ENCODE measurements around the gene VHLL. TPM values are rescaled to one million over a fixed set of nuclear protein-coding genes. Genes with fewer than 3 reads are reported as not detected.

The VHLL gene
- total RNA-seq, 5 donors from 2014 or later (not counting 1 experiment from before 2014, with no cell fraction given), result 0.39 to 0.88 TPM; not detected in 3

DNA sequence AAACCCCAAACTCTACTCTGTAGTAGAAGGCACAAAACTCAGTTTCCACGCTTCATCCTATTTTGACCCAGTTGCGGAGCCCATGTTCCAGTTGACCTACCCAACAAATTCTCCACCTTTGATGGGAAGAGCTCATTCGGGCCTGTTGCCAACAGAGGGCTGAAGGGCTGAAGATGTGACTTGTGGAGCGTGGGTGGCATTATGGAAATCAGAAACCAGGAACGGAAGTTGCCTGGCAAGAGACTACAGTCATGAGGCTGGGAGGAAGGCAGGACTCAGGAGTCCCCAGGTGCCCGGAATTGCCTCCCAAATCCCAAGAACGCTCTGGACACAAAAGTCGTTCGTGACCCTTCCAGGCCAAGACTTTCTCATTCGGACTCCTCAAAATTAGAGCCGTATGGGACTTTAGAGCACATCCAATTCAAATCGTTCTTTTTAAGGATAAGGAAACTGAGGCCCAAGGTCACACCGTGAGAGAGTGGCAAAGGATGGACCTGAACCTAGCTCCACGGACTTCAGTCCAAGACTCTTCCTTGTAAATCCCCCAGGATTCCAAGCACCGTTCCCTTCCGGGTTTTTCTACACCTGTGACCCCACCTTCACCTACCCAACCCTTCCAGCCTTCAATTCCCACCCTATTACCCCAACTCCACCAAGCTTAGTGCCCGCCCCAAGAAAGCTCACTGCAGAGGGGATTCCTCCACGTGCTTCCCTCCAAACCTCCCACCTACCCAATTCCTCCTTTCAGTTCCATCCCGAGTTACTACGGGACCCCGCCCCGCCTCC is 17.2 kb downstream of the VHLL start:
- ATAC-seq (replicated peaks in 1 of 4), result no peak
- Histone ChIP-seq H3K4me3 (ENCODE audit: control insufficient read depth in 1 of 2, extremely low read depth in 1 of 2, low read length in 1 of 2) (peak overlapping the region; percentile 57 to 79), H3K9me3 (no peaks in the 10 kb centered on the region), H3K27ac (ENCODE audit: low read length) (peak overlapping the region; percentile 74), H3K27me3 (replicated peaks in 1 of 2; ENCODE audit: control insufficient read depth in 2 of 2, extremely low read depth in 1 of 2, insufficient read depth in 2 of 2, low read length in 1 of 2) (no peaks in the 10 kb centered on the region), H3K4me1 (ENCODE audit: control insufficient read depth in 1 of 2, extremely low read depth in 1 of 2, insufficient read depth in 2 of 2, low read length in 2 of 2) (peaks cover 12 to 27% of the 10 kb centered on the region in 2 experiments), H3K36me3 (ENCODE audit: control insufficient read depth in 2 of 2, extremely low read depth in 1 of 2, insufficient read depth in 1 of 2, low read length in 1 of 2) (peaks cover 13 to 22% of the 10 kb centered on the region in 2 donors)
- Mint-ChIP-seq H3K36me3 (peaks cover 17% of the 10 kb centered on the region), H3K27me3 (no peaks in the 10 kb centered on the region), H3K9me3 (no peaks in the 10 kb centered on the region), H3K27ac (peak overlapping the region; percentile 83 to 95), H3K4me3 (peak overlapping the region; percentile 89 to 97 (median 97)), H3K4me1 (peaks cover 39 to 44% (median 42%) of the 10 kb centered on the region in 3 donors)
- ChIA-PET CTCF (interaction anchor here (0.5 to 2.0 kb wide), 8 partner anchors 56 to 815 kb away, joined by 3 to 9 read pairs (median 3); partner anchors contain the start of gene SLC25A44 (in 1 of the 2)), POLR2A (interaction anchor here (1.0 kb wide), 3 partner anchors 9 to 88 kb away, joined by 3 to 6 read pairs (median 3); partner anchors contain the start of genes PMF1 (in 1 of the 2) and SLC25A44 (in 1 of the 2))
- peak in 1 of 35 experiments; percentile 29 for DNase-seq
- 8% methylated on average over 18 of the region's 22 CpGs for WGBS (ENCODE audit: insufficient coverage)

DNA sequence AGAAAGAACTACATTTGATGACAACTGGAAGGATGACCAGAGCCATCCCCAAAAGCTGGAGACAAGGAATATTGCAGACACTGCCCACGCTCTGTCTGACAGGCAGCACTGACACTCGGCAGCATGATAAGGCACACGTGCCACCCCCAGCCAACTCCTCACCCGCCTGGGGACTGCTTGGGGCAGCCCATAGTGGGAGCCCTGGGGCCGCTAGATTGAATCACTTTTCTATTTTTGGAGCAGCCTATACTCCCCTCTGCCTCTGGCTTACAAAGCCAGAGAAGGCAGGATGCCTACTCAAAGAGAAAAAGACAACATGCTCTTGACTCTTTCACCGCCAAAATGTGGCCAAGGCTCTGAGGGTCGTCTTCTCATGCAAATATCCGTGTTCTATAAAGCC is 17.8 kb downstream of the VHLL start:
- Mint-ChIP-seq H3K27me3 (no peaks in the 10 kb centered on the region), H3K36me3 (peaks cover 23% of the 10 kb centered on the region), H3K4me1 (peaks cover 39 to 44% (median 42%) of the 10 kb centered on the region in 3 donors), H3K27ac (peak overlapping the region; percentile 71 to 95), H3K4me3 (peak overlapping the region; percentile 89 to 97 (median 97)), H3K9me3 (no peaks in the 10 kb centered on the region)
- peak overlapping the region; percentile 17 for H3K27ac ChIP-seq (ENCODE audit: low read length)
- H3K36me3 ChIP-seq (ENCODE audit: control insufficient read depth in 2 of 2, extremely low read depth in 1 of 2, insufficient read depth in 1 of 2, low read length in 1 of 2), result peaks cover 13 to 28% of the 10 kb centered on the region in 2 donors
- POLR2A ChIA-PET, result interaction anchor here in 1 of 2 donors (0.6 kb wide), 1 partner anchor 10 kb away, joined by 5 read pairs; no protein-coding TSS in a partner anchor
- DNase-seq, result peak in 15 of 35 experiments; percentile 5 to 33 (median 14)
- peaks cover 12 to 27% of the 10 kb centered on the region in 2 experiments for H3K4me1 ChIP-seq (ENCODE audit: control insufficient read depth in 1 of 2, extremely low read depth in 1 of 2, insufficient read depth in 2 of 2, low read length in 2 of 2)
- H3K9me3 ChIP-seq, result no peaks in the 10 kb centered on the region
- 21% methylated on average over 6 of the region's 8 CpGs for WGBS (ENCODE audit: insufficient coverage)
- ATAC-seq (replicated peaks in 1 of 4), result no peak
- H3K27me3 ChIP-seq (replicated peaks in 1 of 2; ENCODE audit: control insufficient read depth in 2 of 2, extremely low read depth in 1 of 2, insufficient read depth in 2 of 2, low read length in 1 of 2), result no peaks in the 10 kb centered on the region
- CTCF ChIA-PET, result interaction anchor here (0.5 to 0.7 kb wide), 3 partner anchors 19 to 105 kb away, joined by 3 read pairs; no protein-coding TSS in a partner anchor
- peak overlapping the region in 1 of 2 donors; percentile 57 for H3K4me3 ChIP-seq (ENCODE audit: control insufficient read depth in 1 of 2, extremely low read depth in 1 of 2, low read length in 1 of 2)

DNA sequence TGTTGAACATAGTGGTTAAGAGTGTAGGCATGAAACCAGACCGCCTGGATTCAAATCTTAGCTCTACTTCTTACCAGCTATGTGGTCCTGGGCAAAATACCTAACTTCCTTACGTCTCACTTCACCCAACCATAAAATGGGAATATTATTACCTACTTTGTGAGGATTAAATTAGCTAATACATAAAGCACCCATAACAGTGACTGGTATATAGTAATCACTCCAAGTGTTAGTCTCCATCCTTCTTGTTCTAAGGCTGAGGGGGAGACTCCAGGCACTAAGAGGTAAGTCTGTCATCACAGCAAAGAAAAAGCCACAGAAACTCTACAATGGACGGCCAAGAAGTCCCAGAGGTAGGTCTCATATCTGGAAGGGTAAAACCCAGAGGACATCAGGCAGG is 19.3 kb downstream of the VHLL start:
- no peak overlapping the region for H3K4me3 ChIP-seq (ENCODE audit: control insufficient read depth in 1 of 2, extremely low read depth in 1 of 2, low read length in 1 of 2)
- peaks cover 2 to 41% of the 10 kb centered on the region in 2 donors for H3K36me3 ChIP-seq (ENCODE audit: control insufficient read depth in 2 of 2, extremely low read depth in 1 of 2, insufficient read depth in 1 of 2, low read length in 1 of 2)
- POLR2A ChIA-PET, result interaction anchor here (0.6 kb wide), 3 partner anchors 40 to 461 kb away, joined by 3 read pairs; partner anchors contain the start of gene MRPL24 (in 1 of the 2)
- no peak for ATAC-seq (replicated peaks in 1 of 4)
- no peaks in the 10 kb centered on the region for H3K27me3 ChIP-seq (replicated peaks in 1 of 2; ENCODE audit: control insufficient read depth in 2 of 2, extremely low read depth in 1 of 2, insufficient read depth in 2 of 2, low read length in 1 of 2)
- CTCF ChIA-PET, result no interaction called here
- no peak overlapping the region for H3K27ac ChIP-seq (ENCODE audit: low read length)
- DNase-seq, result no peak
- WGBS (ENCODE audit: insufficient coverage), result no CpG with 5 or more reads among the region's 3 CpGs
- Mint-ChIP-seq H3K4me3 (peak overlapping the region in 1 of 3 donors; percentile 4), H3K27ac (no peak overlapping the region), H3K27me3 (no peaks in the 10 kb centered on the region), H3K36me3 (peaks cover 29% of the 10 kb centered on the region), H3K4me1 (peaks cover 39 to 44% (median 41%) of the 10 kb centered on the region in 3 donors), H3K9me3 (no peaks in the 10 kb centered on the region)
- no peaks in the 10 kb centered on the region for H3K9me3 ChIP-seq
- peaks cover 12 to 27% of the 10 kb centered on the region in 2 experiments for H3K4me1 ChIP-seq (ENCODE audit: control insufficient read depth in 1 of 2, extremely low read depth in 1 of 2, insufficient read depth in 2 of 2, low read length in 2 of 2)

DNA sequence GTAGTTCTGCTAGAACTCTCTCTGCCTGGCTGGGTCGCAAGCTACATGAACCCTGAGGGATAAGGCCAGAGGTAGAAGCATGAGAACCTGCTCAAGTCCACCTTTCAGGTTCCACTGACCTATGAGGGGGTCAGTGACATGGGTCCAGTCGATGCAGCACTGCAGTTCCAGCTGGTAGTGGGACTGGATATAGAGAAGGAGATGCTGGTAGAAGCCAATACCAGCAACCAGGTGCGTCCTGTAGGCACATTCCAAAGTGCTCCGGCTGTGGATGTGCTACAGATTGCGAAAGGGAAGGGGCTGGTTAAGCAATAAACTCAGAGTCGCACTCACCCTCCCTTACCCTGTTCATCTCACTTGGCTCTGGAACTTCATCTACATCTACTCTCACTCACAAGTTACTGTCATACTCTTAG is 22.1 kb downstream of the VHLL start:
- Histone ChIP-seq H3K9me3 (no peaks in the 10 kb centered on the region), H3K36me3 (ENCODE audit: control insufficient read depth in 2 of 2, extremely low read depth in 1 of 2, insufficient read depth in 1 of 2, low read length in 1 of 2) (peaks cover 4 to 68% of the 10 kb centered on the region in 2 donors), H3K27me3 (replicated peaks in 1 of 2; ENCODE audit: control insufficient read depth in 2 of 2, extremely low read depth in 1 of 2, insufficient read depth in 2 of 2, low read length in 1 of 2) (no peaks in the 10 kb centered on the region), H3K4me3 (ENCODE audit: control insufficient read depth in 1 of 2, extremely low read depth in 1 of 2, low read length in 1 of 2) (no peak overlapping the region), H3K27ac (ENCODE audit: low read length) (no peak overlapping the region), H3K4me1 (ENCODE audit: control insufficient read depth in 1 of 2, extremely low read depth in 1 of 2, insufficient read depth in 2 of 2, low read length in 2 of 2) (peaks cover 5 to 11% of the 10 kb centered on the region in 2 experiments)
- Mint-ChIP-seq H3K36me3 (peaks cover 51% of the 10 kb centered on the region), H3K27ac (no peak overlapping the region), H3K27me3 (no peaks in the 10 kb centered on the region), H3K4me3 (no peak overlapping the region), H3K4me1 (peaks cover 18 to 21% (median 19%) of the 10 kb centered on the region in 3 donors), H3K9me3 (no peaks in the 10 kb centered on the region)
- WGBS (ENCODE audit: insufficient coverage), result 100% methylated on average over 3 of the region's 6 CpGs
- ChIA-PET POLR2A (no interaction called here), CTCF (no interaction called here)
- ATAC-seq (replicated peaks in 1 of 4) (no peak), DNase-seq (no peak)

DNA sequence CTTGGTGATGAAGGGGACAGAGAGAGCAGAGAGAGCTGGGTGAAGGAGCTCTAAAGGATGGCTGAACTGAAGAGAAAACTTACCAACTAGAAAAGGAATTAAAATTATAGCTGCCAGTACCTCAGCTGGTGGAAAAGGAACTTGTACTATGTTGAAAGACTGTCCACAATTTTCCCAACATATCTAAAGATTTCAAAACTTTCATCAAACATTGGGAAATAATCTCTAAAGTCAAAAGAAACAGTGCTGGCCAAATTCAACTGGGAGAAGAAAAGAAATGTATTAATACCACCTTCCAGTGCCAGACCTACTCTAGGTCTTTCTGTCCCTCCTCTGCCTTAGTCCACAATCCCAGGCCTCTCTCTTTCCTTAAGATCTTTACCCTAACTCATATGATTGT is 22.6 kb downstream of the VHLL start:
- Histone ChIP-seq H3K27me3 (replicated peaks in 1 of 2; ENCODE audit: control insufficient read depth in 2 of 2, extremely low read depth in 1 of 2, insufficient read depth in 2 of 2, low read length in 1 of 2) (no peaks in the 10 kb centered on the region), H3K4me3 (ENCODE audit: control insufficient read depth in 1 of 2, extremely low read depth in 1 of 2, low read length in 1 of 2) (no peak overlapping the region), H3K9me3 (no peaks in the 10 kb centered on the region), H3K36me3 (ENCODE audit: control insufficient read depth in 2 of 2, extremely low read depth in 1 of 2, insufficient read depth in 1 of 2, low read length in 1 of 2) (peaks cover 4 to 73% of the 10 kb centered on the region in 2 donors), H3K27ac (ENCODE audit: low read length) (no peak overlapping the region), H3K4me1 (ENCODE audit: control insufficient read depth in 1 of 2, extremely low read depth in 1 of 2, insufficient read depth in 2 of 2, low read length in 2 of 2) (peaks cover 2 to 6% of the 10 kb centered on the region in 2 experiments)
- DNase-seq (no peak), ATAC-seq (replicated peaks in 1 of 4) (no peak)
- H3K4me3 Mint-ChIP-seq, result no peak overlapping the region
- no peak overlapping the region for H3K27ac Mint-ChIP-seq
- H3K9me3 Mint-ChIP-seq, result no peaks in the 10 kb centered on the region
- H3K27me3 Mint-ChIP-seq, result no peaks in the 10 kb centered on the region
- peaks cover 16 to 17% (median 16%) of the 10 kb centered on the region in 3 donors for H3K4me1 Mint-ChIP-seq
- POLR2A ChIA-PET, result no interaction called here
- CTCF ChIA-PET, result no interaction called here
- H3K36me3 Mint-ChIP-seq, result peaks cover 54% of the 10 kb centered on the region

DNA sequence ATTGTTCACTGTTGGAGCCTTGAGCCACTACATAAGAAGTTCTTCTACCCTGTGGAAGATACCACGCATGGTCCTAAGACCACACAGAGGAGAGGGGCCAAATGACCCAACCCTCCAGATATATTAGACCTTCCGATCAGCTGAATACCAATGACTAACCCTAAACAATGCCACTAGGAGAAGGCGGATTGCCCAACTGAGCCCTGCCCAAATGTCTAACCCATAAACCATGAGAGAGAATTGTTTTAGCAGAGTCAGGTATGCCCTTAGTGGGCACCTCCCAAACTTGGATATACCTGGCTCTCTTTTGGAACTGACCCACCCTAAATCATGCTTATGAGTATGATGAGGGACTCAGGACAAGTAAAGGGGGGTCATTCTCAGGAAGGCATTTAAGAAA is 28.8 kb downstream of the VHLL start:
- POLR2A ChIA-PET, result no interaction called here

More for the DNA sequence above, 28.8 kb downstream of the VHLL start:
- DNase-seq, result no peak
- H3K4me3 Mint-ChIP-seq, result no peak overlapping the region
- no peaks in the 10 kb centered on the region for H3K9me3 Mint-ChIP-seq
- H3K27me3 ChIP-seq (replicated peaks in 1 of 2; ENCODE audit: control insufficient read depth in 2 of 2, extremely low read depth in 1 of 2, insufficient read depth in 2 of 2, low read length in 1 of 2), result no peaks in the 10 kb centered on the region
- no peaks in the 10 kb centered on the region for H3K4me1 Mint-ChIP-seq
- peaks cover 25 to 87% of the 10 kb centered on the region in 2 donors for H3K36me3 ChIP-seq (ENCODE audit: control insufficient read depth in 2 of 2, extremely low read depth in 1 of 2, insufficient read depth in 1 of 2, low read length in 1 of 2)
- H3K27ac Mint-ChIP-seq, result no peak overlapping the region
- no peak overlapping the region for H3K27ac ChIP-seq (ENCODE audit: low read length)
- CTCF ChIA-PET, result no interaction called here
- peaks cover 69% of the 10 kb centered on the region for H3K36me3 Mint-ChIP-seq
- H3K4me1 ChIP-seq (ENCODE audit: control insufficient read depth in 1 of 2, extremely low read depth in 1 of 2, insufficient read depth in 2 of 2, low read length in 2 of 2), result no peaks in the 10 kb centered on the region
- ATAC-seq (replicated peaks in 1 of 4), result no peak
- WGBS (ENCODE audit: insufficient coverage), result 100% methylated on average over 1 of the region's 3 CpGs
- no peak overlapping the region for H3K4me3 ChIP-seq (ENCODE audit: control insufficient read depth in 1 of 2, extremely low read depth in 1 of 2, low read length in 1 of 2)
- no peaks in the 10 kb centered on the region for H3K9me3 ChIP-seq
- no peaks in the 10 kb centered on the region for H3K27me3 Mint-ChIP-seq

Measured in T-cell (primary cell).